ENCODE data around the gene FAM83B.
"Not testable (repeated sequence)": the region's sequence is repeated elsewhere in the genome, so short reads cannot be mapped to it uniquely, and the experiment has no call there.

Gene FAM83B, protein sequence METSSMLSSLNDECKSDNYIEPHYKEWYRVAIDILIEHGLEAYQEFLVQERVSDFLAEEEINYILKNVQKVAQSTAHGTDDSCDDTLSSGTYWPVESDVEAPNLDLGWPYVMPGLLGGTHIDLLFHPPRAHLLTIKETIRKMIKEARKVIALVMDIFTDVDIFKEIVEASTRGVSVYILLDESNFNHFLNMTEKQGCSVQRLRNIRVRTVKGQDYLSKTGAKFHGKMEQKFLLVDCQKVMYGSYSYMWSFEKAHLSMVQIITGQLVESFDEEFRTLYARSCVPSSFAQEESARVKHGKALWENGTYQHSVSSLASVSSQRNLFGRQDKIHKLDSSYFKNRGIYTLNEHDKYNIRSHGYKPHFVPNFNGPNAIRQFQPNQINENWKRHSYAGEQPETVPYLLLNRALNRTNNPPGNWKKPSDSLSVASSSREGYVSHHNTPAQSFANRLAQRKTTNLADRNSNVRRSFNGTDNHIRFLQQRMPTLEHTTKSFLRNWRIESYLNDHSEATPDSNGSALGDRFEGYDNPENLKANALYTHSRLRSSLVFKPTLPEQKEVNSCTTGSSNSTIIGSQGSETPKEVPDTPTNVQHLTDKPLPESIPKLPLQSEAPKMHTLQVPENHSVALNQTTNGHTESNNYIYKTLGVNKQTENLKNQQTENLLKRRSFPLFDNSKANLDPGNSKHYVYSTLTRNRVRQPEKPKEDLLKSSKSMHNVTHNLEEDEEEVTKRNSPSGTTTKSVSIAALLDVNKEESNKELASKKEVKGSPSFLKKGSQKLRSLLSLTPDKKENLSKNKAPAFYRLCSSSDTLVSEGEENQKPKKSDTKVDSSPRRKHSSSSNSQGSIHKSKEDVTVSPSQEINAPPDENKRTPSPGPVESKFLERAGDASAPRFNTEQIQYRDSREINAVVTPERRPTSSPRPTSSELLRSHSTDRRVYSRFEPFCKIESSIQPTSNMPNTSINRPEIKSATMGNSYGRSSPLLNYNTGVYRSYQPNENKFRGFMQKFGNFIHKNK

DNA sequence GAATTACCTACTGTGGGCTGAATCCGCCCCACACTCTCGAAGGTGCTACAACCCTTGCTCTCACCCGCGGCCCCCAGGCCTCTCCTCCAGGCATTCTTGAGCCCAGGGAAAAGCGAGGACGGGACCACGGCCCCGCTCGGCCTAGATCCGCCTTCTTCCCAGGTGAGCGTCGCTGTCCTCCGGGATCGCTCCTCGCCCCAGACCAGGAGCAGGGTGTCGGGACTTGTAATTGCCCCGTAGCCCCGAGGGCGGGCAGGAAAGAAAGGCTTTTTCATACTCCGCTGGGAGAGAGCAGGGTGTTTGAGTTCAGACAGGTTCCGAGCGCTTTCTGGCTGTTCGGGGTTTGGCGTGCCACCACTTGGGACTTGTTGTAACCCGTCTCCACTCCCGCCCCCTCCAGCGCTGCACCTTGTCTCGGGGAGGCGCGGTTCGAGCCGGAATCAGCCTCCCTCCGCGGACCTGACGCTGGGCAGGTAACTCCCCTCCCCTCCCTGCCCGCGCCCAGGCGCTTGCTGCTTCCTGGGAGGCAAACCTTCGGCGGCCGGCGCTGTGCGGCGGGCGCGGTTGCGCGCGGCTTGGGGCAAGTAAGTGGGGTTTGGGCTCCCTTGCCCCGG, at the start of gene FAM83B:
Gene FAM83B, plus strand, starts transcription at position 529 of the 614 bp plus-strand sequence. CDS start 23,476 bp downstream, outside the sequence.
- no peak for DNase-seq (ENCODE audit: low read depth in 3 of 3, low spot score in 1 of 3)

DNA sequence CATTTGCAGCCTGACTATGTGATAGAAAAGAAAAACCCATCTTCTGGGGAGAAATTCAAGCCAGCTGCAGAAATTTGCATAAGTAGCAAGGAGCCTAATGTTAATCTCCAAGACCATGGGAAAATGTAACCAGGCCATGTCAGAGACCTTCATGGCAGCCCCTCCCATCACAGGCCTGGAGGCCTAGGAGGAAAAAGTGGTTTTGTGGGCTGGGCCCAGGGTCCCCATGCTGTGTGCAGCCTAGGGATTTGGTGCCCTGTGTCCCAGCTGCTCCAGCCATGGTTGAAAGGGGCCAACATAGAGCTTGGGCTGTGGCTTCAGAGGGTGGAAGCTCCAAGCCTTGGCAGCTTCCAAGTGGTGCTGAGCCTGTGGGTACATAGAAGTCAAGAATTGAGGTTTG, 49.7 kb upstream of the FAM83B start:
- not testable (repeated sequence) for DNase-seq (ENCODE audit: low read depth in 3 of 3, low spot score in 1 of 3)

DNA sequence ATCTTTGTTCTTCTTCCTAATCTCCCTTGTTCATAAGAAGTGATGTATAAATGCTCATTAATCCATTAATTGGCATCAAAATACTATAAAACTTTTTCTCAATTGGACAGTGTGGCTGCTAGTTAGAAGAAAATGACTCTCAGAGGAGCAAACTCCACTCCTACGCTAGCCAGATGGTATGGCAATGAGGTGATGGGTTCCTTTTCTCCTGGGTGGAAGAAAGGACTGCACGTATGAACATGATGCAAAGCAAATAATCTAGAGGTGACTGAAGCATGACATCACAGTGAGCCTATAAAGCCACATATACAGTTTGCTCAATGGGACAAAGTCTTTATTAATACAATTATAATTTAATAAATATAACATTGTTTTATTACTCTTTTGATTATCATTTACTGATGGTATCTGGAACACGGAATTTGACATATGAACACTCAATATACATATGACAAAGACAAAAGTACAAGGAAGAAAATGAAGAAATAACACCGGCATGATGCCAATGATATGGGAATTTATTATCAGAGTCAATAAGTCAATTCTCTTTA, 46.4 kb upstream of the FAM83B start:
- no peak for DNase-seq (ENCODE audit: low read depth in 3 of 3, low spot score in 1 of 3)

DNA sequence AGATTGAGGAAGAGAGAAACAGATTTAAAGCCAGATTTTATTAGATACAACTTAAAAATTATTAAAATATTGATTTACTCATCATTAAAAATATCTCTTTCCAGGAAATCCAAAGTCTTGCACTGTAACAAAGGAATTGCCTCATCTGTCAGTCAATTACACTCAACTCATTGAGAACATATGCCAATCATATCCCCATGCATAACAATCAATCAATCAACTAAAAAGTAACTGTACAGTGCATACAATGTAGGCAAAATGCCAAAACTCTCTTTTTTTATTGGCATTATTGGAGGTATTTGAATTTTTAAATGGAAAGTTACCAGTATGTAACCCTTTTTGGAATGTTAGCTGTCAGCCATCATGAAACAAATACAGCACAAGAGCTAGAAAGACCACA, 45.3 kb upstream of the FAM83B start:
- no peak for DNase-seq (ENCODE audit: low read depth in 3 of 3, low spot score in 1 of 3)

DNA sequence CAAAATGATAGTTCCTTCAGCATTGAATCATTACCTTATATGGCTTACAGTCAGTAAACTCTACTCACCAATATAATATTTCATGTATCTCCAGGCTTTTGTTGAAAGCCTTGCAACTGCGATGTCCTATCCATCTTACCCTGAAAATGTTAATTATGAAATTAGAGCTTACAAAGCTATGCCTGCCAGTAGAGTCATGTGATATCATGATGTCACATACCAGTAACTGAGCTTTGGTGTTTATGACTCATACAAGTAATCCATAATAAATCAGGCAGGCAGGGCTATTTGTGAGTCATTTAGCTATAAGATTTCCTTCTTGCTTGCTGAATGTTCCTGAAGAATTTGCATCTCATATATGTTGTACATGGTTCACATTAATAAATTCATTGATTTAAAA, 44.9 kb upstream of the FAM83B start:
- no peak for DNase-seq (ENCODE audit: low read depth in 3 of 3, low spot score in 1 of 3)

DNA sequence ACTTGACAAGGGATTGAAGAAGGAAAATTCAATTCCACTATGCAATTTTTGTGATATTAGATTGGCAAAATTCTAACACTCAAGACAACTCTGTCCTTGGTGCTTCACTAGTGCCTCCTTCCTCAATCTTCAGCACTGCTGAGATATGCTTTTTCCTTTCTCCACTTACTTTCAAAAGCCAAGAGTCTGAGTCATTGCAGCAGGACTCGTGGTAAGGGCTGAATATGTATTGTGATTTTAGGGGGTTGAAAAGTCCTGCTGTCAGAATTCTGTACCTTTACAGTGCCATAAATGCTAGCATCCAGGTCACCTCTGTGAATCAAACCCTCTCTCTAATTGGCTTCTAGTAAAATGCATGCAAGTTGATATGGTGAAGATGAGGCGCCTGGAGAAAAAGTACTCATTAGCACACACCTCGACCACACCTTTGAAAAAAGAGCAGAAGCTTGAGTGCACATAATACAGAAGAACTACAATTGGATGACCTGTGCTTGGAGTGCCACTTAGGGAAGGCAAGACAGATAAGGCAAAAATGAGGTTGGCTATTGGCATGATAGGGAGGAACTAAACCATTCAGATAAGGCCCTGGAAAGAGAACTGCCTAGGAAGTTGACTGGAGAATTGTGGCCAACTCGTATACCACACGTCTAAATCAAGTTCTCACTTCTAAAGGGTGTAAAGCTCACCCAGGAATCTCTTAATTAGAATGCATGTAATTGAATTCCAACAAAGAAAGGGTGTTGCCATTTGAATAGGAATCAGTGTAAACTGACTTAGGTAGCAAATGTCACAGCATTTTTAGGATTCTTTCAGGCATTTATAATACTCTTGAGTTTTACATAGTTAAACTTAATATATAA, 43.6 kb upstream of the FAM83B start:
- DNase-seq (ENCODE audit: low read depth in 3 of 3, low spot score in 1 of 3): no peak

DNA sequence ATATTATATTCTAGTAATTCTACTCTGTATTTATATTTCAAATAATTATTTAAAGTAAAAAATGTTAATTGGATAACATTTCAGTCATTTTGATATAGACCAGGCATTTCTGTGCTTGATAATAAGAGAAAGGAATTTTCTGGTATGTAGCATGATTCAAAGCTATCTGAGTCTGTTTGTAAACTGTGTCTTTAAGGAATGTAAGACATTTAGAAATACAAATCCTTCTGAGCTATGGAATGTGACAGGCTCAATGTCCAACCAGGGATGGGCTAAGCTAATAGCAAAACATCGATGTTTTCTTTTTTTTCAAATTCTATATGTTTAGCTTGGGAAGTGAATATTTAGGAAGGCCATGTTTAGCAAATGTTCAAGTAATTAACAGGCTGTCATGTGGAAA, 41.5 kb upstream of the FAM83B start:
- no peak for DNase-seq (ENCODE audit: low read depth in 3 of 3, low spot score in 1 of 3)

DNA sequence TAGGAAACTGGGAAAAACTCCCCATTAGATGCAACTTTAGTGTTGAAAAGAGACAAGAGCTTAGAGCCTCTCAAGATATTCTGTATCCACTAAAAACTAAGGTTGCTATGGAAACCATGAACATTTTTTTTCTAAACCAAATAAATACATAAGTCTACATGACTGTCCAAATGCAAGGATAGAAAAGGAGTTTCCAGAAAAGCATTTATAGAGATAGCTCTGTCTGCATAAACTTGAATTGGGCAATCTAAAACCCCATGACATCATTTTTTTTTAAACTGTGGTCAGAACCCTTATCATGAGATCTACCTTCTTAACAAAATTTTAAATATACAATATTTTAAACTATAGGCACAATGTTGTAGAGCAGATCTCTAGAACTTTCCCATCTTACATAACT, 36.4 kb upstream of the FAM83B start:
- no peak for DNase-seq (ENCODE audit: low read depth in 3 of 3, low spot score in 1 of 3)

DNA sequence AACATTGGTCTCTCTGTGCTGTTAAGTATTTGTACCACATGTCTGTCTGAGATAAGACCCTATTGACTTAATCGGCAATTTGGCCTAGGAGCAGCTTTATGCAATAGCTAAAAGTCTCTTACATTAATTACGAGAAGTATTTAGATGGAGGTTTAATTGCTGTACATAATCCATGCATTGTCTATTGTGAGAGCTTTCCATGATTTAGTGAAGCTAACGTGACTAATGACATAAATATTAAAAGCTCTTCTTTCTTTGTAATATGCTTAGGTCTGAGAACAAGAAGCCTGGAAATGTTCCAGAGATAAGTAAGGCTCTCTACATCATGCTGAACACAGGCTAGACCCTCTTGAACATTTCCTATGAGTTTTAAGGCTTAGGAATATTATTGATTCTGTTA, 32.7 kb upstream of the FAM83B start:
- no peak for DNase-seq (ENCODE audit: low read depth in 3 of 3, low spot score in 1 of 3)

DNA sequence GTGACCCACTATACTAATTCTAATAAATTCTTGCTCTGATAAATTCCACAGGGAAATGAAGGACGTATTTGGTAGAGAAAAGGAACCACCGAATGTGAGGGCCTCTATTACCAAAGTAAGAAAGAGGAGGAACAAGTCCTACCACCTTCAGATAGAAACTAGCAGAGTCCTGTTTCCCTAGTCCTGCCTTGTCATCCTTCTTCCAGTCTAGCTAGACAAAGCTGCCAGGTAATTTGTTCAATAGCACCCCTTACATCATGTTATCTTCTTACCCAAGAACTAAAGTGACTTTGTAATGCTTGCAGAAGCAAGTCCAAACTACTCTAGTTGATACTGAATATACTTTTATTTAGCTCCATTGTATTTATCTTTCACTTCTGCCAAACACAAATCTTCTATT, 29.3 kb upstream of the FAM83B start:
- DNase-seq (ENCODE audit: low read depth in 3 of 3, low spot score in 1 of 3): no peak

DNA sequence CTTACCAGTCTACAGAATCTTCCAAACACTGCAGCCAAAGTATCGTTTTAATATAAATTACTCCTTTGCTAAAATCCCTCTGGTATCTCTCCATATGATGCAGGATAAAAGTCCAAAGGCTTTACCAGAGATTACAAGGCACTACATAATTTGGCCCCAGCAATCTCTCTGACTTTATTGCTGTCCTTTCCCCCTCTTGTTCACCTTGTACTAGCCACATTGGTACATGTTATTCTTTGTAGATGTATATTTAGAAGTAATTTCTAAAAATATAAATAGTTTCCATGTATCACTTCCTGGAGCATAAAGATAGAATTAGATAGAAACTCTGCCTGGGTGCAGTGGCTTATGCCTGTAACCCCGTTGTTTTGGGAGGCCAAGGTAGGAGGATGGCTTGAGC, 28.7 kb upstream of the FAM83B start:
- DNase-seq (ENCODE audit: low read depth in 3 of 3, low spot score in 1 of 3): no peak

DNA sequence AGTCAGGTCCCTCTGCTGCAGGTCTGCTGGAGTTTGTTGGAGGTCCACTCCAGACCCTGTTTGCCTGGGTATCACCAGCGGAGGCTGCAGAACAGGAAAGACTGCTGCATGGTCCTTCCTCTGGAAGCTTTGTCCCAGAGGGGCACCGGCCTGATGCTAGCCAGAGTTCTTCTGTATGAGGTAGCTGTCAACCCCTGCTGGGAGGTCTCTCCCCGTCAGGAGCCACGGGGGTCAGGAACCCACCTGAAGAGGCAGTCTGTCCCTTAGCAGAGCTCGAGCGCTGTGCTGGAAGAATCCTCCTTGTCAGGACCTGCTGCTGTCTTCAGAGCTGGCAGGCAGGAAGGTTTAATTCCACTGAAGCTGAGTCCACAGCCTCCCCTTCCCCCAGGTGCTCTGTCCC, 22.3 kb upstream of the FAM83B start:
- DNase-seq (ENCODE audit: low read depth in 3 of 3, low spot score in 1 of 3): not testable (repeated sequence)

DNA sequence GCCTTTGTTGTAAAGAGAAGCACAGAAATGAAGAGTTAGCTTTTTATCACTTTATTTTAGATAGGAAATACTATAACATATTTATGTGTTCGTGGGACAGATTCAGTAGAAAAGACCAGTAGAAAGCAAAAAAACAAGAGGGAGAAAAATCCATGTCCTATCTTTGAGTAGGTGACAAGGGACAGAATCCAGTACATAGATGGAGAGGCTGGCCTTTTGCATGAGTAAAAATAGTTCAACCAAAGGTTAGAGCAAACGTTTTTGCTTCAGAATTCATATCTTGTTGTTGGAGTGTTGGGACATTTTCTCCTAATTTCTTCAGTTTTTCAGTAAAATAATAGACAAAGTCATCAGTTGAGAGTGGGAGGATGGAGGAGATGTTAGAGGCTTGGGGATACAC, 19.6 kb upstream of the FAM83B start:
- DNase-seq (ENCODE audit: low read depth in 3 of 3, low spot score in 1 of 3): no peak

DNA sequence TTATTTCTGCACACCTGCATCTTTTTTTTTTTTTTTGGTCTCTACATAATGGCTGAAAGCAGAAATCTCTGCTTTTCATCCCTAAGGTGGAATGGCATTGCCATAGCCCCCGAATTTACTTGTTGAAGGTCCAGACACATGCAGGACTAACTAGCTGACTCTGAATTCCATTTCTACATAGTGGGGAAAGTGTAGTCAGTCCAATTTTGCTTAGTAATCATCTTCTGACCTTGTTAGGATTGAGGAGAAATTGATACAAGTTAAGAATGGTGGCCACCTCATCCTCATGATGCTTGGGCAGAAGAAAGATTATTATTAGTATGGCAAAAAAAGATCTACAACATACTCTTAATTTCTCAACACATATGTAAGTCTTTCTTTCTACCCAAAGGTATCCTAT, 16.4 kb upstream of the FAM83B start:
- DNase-seq (ENCODE audit: low read depth in 3 of 3, low spot score in 1 of 3): no peak

DNA sequence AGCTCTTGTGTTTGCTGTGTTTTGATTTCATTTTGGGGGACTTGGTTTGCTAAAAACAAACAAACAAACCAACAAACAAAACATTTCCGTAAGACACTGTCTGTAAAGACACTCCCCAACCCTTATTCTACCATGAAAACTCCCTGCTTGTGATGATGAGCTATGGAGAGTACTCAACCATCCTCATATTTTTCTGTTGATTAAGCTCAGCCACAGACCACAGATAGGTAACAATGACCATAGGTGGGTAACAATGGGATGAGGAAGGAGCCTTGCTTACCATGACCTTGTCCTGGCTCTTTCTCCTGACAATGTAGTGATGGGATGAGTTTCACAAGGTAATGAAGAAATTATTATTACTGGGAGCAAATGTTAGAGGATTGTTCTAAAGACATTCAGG, 11.4 kb upstream of the FAM83B start:
- no peak for DNase-seq (ENCODE audit: low read depth in 3 of 3, low spot score in 1 of 3)

DNA sequence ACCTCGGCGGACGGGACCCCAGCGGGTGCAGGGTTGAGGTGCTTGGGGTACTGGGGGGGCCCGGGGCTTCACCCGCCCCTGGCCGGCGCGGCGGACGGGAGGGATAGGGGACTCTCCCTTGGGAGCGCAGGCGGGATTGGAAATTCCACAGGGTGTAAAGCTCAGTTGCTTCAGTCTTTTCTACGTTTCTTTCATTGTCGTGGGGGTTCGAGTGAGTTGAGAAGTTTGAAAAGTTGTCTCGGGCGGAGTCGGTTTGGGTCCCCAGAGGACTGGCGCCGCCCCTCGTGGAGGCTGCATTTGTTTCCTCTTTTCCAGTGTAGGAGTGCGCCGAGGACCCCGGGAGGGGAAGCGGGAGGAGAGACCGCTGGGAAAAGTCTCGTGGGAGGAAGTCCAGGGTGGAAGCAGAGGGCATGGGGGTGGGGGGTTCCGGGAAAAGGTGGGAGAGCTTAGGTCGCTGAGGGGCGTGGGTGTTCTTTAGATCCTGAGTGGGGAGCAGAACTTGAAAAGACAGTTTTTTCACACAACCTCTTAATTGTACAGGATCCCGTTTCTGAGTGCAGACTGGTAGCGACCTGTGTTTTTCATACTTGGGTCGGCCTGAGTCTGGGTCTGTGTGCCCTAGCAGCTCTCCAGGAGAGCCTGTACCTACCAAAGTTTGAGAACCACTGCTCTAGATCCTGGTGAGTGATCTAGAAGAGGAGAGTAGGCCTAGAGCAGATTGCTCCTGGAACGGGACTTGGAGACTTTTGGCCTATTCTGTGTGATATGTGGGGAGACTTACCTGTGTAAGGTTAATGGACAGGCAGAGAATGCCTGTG, 495 bp downstream of the FAM83B start:
- DNase-seq (ENCODE audit: low read depth in 3 of 3, low spot score in 1 of 3): no peak

DNA sequence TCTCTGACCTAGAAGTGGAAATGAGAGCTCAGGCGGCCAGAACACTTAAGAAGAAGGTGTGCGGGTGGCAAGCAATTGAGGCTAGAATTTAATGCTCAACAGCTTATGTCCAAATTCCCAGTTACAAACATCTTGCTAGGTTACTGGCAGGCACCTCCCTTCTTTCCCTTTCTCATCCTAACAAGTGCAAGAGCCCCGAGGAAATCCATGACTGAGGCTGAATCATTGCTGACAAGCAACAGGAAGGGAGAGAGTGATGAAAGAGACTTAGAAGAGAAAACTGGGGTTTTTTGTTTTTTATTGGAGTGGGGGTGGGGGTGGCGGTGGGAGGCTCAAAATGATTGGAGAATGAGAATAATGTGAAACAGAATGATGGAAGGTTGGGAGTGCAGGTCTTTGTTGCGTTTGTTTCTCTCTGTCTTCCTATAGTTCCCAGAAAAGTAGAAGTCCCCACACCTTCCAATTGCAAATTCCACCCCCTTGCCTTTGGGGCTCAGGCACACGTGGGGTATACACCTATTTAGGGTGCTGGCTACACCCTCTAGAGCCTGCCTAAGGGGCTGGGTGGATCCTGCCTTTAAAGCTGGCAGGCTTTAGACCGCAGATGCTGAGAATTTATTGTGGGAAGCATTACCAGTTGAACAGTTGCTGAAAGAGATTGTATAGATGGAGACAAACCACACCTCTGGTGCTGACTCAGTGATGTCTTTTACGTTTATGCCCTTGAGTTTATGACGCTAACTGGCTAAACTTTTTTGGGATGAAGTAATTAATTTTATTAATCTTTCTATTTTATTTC, 1.4 kb downstream of the FAM83B start:
- no peak for DNase-seq (ENCODE audit: low read depth in 3 of 3, low spot score in 1 of 3)

DNA sequence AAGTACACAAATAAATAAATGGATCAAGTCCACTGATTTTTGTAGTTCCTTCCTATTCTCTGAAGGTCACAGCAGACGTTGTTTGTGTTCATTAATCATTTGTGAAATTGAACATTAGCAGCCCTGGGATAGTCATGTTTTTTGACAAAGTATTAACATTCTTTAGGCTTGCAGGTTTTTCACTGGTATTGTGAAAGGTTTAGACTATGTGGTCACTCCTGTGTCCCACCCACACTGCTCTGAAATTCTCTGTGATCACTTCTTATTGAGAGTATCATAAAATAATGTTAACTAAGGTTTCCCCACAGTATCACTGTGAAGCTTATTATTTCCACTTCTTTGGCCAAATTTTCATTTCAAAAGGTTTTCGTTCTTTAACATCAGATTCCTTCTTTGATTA, 3.5 kb downstream of the FAM83B start:
- DNase-seq (ENCODE audit: low read depth in 3 of 3, low spot score in 1 of 3): no peak

DNA sequence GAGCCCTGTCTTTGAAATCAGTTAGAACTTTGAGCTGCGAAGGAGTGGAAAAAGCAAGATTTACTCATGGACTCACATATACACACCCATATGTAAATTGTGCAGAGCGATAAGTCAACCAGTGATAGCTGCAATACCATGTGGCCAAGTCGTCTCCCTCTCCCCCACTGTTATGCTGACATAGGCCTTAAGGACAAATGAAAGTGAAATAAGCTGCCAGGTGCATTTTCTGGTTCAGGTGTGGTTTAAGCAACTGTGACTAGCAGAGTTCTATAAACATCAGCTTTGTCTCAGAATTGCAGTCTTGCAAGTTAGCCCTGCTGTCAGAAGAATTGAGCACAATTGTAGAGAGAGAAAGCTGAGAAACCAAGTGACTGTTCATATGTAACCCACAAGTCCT, 9.6 kb downstream of the FAM83B start:
- DNase-seq (ENCODE audit: low read depth in 3 of 3, low spot score in 1 of 3): no peak

Data from stimulated activated CD4-positive, alpha-beta T cell treated with anti-CD3 and anti-CD28 coated beads, TNF-alpha, amount 100 ng/mL, for 1 hour (primary cell).